ENCODE measurements around the gene MYOT.

The MYOT gene

DNA sequence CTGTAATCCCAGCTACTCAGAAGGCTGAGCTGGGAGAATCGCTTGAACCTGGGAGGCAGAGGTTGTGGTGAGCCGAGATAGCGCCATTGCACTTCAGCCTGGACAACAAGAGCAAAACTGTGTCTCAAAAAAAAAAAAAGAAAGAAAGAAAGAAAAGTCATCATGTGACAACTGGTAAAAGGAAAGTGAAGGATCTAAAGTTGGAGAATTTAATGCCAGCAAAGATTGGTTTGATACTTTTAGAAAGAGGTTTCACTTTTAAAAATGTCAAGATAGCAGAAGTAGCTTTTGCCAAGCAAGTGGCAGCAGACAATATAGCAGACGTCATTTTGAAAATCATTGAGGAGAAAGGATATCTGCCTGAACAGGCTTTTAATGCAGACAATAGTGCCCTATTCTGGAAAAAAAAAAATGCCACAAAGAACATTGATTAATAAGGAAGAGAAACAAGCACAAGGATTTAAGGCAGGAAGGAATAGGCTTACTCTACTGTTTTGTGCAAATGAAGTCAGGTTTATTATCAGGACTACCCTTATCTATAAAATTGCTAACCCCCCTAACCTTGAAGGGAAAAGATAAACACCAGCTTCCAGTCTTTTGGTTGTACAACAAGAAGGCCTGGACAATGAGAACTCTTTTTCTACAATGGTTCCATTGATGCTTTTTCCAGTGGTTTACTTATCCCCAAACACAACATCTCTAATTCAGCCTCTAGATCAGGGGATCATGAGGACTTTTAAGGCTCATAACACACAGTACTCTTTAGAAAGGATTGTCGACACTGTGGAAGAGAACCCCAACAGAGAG is 33.6 kb downstream of the MYOT start:
- DNase-seq (ENCODE audit: low spot score) (no peak), FAIRE-seq (no peak)

DNA sequence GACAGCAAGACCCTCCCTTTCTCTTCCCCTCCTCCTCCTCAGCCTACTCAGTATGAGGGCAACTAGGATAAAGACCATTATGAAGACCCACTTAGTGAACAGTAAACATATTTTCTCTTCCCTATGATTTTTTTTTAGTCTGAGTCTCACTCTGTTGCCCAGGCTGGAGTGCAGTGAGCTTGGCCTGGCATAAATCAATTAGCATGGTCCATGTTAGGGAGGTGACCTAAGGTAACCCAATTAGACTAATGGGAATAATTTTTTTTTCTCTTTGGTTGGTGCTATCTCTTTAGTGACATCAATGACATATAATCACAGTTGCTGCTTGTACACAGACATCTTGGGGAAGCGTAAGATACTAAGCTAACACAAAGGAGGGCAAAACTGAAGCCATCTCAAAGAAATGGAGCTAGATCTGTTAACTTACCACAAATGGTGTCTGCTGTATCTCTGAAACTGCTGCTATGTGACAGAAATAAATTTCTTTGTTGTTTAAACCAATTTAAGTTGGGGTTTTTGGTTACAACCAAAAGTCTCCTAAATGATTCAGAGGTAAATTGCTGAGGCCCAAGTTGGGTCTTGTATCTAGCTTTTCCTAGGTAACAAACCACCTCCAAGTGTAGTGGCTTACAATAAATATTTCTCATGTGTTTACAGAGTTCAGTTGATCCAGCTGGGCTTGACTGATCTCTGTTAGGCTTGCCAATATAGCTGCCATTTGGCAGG is 34.9 kb downstream of the MYOT start:
- no peak for FAIRE-seq

GRCh38 chr5:137914758-137915157 is 47.1 kb downstream of the MYOT start:
- DNase-seq (ENCODE audit: low spot score) (no peak), FAIRE-seq (no peak)

More for the DNA sequence above, 34.9 kb downstream of the MYOT start:
- DNase-seq (ENCODE audit: low spot score) = no peak

DNA sequence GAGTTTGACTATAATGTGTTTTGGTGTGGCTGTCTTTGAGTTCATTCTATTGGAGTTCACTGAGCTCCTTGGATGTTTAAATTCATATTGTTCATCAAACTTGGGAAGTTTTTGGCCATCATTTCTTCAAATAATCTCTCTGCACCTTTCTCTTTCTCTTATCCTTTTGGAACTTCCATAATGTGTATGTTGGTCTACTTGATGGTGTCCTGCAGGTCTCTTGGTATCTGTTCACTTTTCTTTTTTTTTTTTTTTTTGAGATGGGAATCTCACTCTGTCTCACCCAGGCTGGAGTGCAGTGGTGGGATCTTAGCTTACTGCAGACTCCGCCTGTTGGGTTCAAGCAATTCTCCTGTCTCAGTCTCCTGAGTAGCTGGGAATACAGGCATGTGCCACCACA is 49.3 kb downstream of the MYOT start:
- no peak for FAIRE-seq
- DNase-seq (ENCODE audit: low spot score) = no peak

- FAIRE-seq = peak; percentile 11
- DNase-seq (ENCODE audit: low spot score) = no peak
Observed at GRCh38 chr5:137921931-137922330, 54.3 kb downstream of the MYOT start.

GRCh38 chr5:137923856-137924255 is 56.2 kb downstream of the MYOT start:
- no peak for DNase-seq (ENCODE audit: low spot score)
- no peak for FAIRE-seq

DNA sequence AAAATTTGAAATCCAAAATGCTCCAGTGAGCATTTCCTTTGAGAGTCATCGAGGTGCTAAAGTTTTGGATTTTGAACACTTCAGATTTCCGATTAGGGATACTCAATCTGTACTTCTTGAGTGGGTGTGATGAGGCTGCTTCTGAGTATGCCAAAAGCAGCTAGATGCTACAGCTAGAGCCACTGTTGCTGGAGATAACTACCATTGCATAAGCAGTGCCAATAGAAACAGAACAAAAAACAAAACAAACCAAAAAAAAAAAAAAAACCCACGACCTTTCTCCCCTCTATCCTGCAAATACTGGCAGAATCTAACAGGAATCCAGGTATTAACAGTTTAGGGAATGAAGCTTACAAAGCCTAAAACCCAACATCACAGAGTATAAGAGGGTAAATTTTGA is 65.1 kb downstream of the MYOT start:
- DNase-seq (ENCODE audit: low spot score) (no peak), FAIRE-seq (no peak)

DNA sequence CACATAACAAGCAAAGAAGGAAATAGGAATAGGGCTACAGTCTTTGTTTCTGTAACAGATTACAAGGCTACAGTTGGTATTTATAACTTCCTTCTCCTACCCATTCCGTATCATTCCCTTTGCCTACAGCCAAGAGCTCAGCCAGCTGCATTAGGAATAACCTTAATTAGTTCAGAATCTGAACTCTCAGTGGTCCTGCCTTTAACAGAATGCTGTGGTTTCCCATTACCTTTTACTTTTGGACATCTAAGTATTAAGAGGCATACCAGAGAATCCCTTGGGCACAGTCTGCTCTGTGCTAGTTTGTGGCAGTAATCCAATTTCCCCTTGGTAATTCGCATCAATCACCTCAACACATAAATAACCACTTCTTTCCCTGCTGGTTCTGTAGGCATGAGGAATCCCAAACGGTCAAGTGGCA is 65.8 kb downstream of the MYOT start:
- FAIRE-seq = no peak
- DNase-seq (ENCODE audit: low spot score) = no peak

DNA sequence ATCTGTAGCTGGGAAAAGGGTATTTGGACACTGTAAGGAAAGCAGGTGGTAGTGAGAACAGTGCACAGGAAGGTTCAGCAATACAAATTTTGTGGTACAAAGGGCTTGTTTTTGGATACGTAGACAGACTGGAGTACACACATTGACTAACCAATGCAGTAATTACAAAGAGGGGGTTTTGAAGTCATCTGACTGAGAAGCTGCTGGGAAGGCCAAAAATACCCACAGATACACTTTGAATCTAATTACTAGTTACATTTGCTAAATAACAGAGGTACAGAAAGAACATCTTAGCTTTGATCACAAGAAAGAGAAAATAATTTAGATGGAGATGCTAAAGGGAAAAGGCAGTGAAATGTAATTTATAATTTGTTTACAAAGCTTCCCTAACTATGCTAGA is 67.5 kb downstream of the MYOT start:
- FAIRE-seq = no peak
- no peak for DNase-seq (ENCODE audit: low spot score)

DNA sequence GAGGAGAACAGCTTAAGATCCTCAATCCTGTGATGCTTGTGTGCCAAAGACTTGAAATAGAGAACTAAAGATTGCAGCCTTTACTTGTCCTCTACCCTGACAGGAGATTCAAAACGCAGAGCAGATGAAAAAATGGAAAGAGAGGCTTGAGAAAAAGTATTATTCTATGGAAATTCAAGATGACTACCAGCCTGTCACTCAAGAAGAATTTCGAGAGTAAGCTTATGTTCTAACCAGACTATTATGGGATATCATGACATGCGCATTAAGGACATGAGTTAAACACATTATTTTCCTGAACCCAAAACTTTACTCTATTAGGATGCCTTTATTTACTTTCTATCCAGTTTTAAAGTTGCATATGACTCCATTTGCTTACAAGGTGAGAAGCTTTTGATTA is 68.0 kb downstream of the MYOT start:
- DNase-seq (ENCODE audit: low spot score) = no peak
- no peak for FAIRE-seq

Data from RCC 7860 (cell line).